ENCODE data around the gene ELF1. TPM values are rescaled to one million over a fixed set of nuclear protein-coding genes. Genes with fewer than 3 reads are reported as not detected.

The ELF1 gene
- total RNA-seq (10 to 100 TPM; 31.6 to 61.6 (median 40.6) TPM), polyA plus RNA-seq (10 to 100 TPM in 1 of 2 donors, 1 to 10 TPM in 1; 9.4 to 18.5 TPM)

DNA sequence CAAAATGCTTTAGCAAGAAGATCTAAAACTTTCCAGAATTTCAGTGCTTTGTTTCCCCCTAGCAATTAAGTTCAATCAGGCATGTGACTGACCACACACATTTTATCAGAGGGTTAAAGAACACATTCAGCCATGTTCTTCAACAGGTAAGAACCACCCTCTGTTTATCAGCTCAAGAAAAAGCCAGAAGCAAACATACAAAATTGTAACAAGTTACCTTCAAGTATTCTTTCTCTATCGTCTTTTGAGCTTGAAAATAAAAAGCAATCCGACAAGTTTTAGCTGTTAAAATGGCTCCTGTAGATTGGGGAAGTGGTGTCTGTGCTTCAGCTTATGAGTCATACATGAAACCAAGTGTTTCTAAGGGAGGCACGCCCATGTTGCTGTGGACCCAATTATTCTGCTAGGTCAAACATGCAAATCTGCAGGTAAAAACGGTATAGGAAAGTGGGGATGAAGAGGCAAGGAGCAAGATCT is at the start of gene ELF1:
ELF1 (minus strand) TSS at position 306 of the 477 bp plus-strand sequence. CDS start 37,262 bp downstream, outside the sequence.
- H3K36me3 ChIP-seq, result no peaks in the 10 kb centered on the region
- peak in 4 of 6 donors; percentile 31 to 67 (median 52) for DNase-seq
- peak within 1 kb of the TSS; percentile 9 to 41 (median 12) for H3K4me3 ChIP-seq
- H3K27me3 ChIP-seq, result no peaks in the 10 kb centered on the region
- TF ChIP-seq, protein P1, sequence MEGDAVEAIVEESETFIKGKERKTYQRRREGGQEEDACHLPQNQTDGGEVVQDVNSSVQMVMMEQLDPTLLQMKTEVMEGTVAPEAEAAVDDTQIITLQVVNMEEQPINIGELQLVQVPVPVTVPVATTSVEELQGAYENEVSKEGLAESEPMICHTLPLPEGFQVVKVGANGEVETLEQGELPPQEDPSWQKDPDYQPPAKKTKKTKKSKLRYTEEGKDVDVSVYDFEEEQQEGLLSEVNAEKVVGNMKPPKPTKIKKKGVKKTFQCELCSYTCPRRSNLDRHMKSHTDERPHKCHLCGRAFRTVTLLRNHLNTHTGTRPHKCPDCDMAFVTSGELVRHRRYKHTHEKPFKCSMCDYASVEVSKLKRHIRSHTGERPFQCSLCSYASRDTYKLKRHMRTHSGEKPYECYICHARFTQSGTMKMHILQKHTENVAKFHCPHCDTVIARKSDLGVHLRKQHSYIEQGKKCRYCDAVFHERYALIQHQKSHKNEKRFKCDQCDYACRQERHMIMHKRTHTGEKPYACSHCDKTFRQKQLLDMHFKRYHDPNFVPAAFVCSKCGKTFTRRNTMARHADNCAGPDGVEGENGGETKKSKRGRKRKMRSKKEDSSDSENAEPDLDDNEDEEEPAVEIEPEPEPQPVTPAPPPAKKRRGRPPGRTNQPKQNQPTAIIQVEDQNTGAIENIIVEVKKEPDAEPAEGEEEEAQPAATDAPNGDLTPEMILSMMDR (IDR thresholded peaks at IDR 0.05), result no peak
- H3K27ac ChIP-seq, result peak within 1 kb of the TSS; percentile 22 to 96 (median 82)
- WGBS, 2 donors, result 7% methylated on average over 4 of the region's 4 CpGs
- no peaks in the 10 kb centered on the region for H3K9me3 ChIP-seq
- H3K4me1 ChIP-seq, result peaks cover 6 to 43% (median 41%) of the 10 kb centered on the region in 3 donors
- intact Hi-C loops (cut with DNase I), result no loop called here
- ATAC-seq, result peak; percentile 83 to 95 (median 92)
- no peak for FAIRE-seq

DNA sequence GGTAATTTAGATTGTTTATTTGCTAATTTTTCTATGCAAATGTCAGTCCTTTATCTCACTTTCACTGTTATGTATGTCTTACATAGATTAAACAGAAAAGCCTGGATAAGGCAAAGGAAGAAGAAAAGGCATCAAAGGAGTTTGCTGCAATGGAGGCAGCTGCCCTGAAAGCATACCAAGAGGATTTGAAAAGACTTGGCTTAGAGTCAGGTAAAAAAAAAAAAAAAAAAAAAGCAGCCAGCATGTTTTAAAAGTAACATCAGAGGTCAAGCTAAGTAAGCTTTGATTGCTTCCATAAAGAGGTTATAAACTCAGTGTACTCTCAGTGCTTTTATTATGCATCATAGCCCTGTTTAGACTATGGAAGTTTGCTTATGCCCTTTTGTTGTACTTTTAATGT is 46.0 kb upstream of the ELF1 start:
- Histone ChIP-seq H3K9me3 (no peaks in the 10 kb centered on the region), H3K27me3 (no peaks in the 10 kb centered on the region), H3K4me3 (no peak overlapping the region), H3K27ac (no peak overlapping the region), H3K36me3 (peaks cover 2 to 41% (median 17%) of the 10 kb centered on the region in 3 donors), H3K4me1 (peaks cover 9 to 25% (median 22%) of the 10 kb centered on the region in 3 donors)
- TF ChIP-seq, protein P1 (IDR thresholded peaks at IDR 0.05), result no peak
- intact Hi-C loops (cut with DNase I), result no loop called here
- DNase-seq (no peak), FAIRE-seq (no peak), ATAC-seq (no peak)

DNA sequence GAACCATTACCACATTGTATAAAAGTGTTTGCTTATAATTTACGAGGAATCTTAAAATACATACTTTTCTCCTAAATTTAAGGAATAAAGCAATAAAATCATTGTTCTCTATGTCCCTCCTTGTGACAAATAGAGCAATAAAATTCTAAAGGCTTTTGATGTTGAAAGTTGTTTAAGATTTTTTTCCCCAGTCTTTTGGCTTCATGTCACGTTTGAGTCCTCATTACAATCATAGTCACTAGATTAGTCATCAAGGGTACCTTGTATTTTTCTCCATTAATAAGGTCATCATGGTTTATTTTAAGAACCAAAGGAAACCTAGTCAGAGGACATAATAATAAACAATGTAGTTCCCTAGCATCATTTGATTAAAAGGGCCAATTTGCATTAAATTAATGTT is 45.4 kb upstream of the ELF1 start:
- peaks cover 9 to 25% (median 22%) of the 10 kb centered on the region in 3 donors for H3K4me1 ChIP-seq
- intact Hi-C loops (cut with DNase I), result no loop called here
- TF ChIP-seq, protein P1 (IDR thresholded peaks at IDR 0.05), result no peak
- no peak for ATAC-seq
- H3K27me3 ChIP-seq, result no peaks in the 10 kb centered on the region
- DNase-seq, result no peak
- WGBS, 2 donors, result 67 to 70% methylated on average over 2 of the region's 2 CpGs
- H3K27ac ChIP-seq, result no peak overlapping the region
- no peaks in the 10 kb centered on the region for H3K9me3 ChIP-seq
- no peak overlapping the region for H3K4me3 ChIP-seq
- FAIRE-seq, result peak; percentile 93
- H3K36me3 ChIP-seq, result peaks cover 2 to 35% (median 12%) of the 10 kb centered on the region in 3 donors

DNA sequence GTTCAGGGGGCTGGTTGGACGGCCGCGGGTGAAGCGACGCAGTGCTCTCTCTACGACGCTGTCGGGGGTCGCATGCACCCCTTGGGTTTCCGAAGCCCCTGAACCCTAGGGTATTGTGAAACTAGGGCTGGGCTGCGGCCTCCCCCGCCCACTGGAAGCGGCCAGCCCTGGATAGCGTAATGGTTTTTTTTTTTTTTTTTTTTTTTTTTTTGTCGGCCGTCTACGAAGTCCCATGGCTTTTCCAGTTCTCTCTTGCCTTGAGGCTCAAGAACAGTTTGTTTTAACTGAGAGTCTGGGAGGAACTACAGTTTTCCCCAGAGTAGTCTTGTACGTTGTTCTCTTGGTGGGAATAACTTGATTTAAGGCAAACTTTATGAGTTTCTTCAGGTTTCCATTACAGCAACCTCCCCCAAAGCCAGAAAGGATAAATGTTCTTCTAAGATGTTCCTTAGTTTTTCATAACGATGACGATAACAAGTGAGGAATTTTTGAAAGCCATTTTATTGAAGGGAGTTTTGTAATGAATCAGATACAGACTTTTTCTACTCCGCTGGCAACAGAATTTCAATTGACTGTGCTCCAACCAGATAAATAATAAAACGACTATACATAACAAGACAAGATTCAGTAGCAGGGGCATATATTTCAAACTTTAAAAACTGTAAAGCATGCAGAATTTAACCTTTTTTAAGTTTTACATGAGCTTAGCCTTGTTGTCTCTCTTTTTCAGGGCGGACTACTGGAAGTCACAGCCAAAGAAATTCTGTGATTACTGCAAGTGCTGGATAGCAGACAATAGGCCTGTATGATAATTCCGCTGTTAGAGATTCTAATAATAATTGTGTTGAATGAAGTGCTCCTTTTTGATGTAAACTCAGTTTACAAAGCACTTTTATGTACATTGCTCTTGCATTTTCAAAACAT is 43.1 kb upstream of the ELF1 start:
- H3K4me3 ChIP-seq, result peak overlapping the region; percentile 51 to 81 (median 74)
- TF ChIP-seq, protein P1 (IDR thresholded peaks at IDR 0.05), result no peak
- peak; percentile 40 to 45 (median 43) for ATAC-seq
- H3K4me1 ChIP-seq, result peaks cover 9 to 35% (median 25%) of the 10 kb centered on the region in 3 donors
- 1 to 2% methylated on average over 22 to 24 of the region's 24 CpGs for WGBS, 2 donors
- H3K27me3 ChIP-seq, result no peaks in the 10 kb centered on the region
- H3K9me3 ChIP-seq, result no peaks in the 10 kb centered on the region
- intact Hi-C loops (cut with DNase I), result no loop called here
- FAIRE-seq, result peak; percentile 29
- H3K27ac ChIP-seq, result peak overlapping the region; percentile 94 to 97 (median 95)
- H3K36me3 ChIP-seq, result peaks cover 0 to 16% (median 5%) of the 10 kb centered on the region in 3 donors
- no peak for DNase-seq
